DMS53 treated with DMSO at 0.1 percent for 48 hours (cell line): Measurements from ENCODE around the gene DRAM1.
"Not testable (repeated sequence)": the region's sequence is repeated elsewhere in the genome, so short reads cannot be mapped to it uniquely, and the experiment has no call there.

Experiments used
- DNase-seq: peaks from one replicate; lab custom pipeline; 2025; ENCODE audit not compliant: unreplicated experiment; lab: John Stamatoyannopoulos, UW

Gene DRAM1

DNA sequence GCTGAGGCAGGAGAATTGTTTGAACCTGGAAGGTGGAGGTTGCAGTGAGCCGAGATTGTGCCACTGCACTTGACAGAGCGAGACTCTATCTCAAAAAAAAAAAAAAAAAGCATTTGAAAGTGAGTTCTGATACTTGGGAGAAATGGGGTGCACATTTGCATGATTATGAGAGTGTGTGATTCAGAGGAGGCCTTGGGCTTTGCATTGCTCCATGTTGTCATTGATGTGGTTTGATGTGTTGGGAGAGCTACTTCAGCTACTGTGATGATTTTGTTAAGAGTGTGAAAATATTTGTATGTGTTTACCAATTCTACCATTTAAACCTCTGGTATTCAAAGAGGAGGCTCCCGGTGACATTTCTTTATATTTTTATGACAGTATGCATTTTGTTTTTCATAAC, 24.4 kb downstream of the DRAM1 start:
- DNase-seq, result no peak

DNA sequence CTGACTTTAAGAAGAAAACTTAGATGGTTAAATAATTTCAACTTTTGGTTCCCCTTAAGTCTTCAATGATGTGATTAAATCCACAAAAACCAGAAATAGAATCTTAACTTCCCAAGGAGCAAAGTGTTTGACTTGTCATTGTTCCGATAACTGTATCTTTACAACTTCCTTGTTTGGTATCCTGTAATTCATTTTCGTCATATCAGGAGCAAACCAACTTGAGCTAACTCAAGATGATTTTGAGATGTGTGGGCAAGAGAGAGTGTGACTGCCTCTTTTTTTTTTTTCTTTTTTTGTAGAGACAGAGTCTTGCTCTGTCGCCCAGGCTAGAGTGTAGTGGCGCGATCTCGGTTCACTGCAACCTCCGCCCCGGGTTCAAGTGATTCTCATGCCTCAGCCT, 25.3 kb downstream of the DRAM1 start:
- DNase-seq, result no peak

GRCh38 chr12:101906226-101906625, 28.8 kb downstream of the DRAM1 start:
- DNase-seq, result no peak

DNA sequence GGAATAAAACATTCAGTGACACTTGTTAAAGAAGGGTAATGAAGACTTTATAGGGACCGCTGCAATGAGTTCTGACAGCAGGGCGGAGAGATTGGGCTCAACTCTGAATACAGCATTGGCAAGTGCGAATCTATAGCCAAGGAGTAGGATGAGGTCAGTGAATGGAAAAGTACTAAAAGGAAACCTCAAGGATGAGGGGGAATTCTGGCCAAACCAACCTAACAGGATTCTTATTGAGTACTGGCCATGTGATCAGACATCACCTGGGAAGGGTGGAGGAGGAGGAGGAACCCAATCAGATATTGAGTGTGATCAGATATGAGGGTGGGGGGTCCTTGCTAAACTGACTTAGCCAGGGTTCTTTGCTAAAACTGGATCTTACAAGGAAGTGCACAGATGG, 31.0 kb downstream of the DRAM1 start:
- DNase-seq, result peak; percentile 38

DNA sequence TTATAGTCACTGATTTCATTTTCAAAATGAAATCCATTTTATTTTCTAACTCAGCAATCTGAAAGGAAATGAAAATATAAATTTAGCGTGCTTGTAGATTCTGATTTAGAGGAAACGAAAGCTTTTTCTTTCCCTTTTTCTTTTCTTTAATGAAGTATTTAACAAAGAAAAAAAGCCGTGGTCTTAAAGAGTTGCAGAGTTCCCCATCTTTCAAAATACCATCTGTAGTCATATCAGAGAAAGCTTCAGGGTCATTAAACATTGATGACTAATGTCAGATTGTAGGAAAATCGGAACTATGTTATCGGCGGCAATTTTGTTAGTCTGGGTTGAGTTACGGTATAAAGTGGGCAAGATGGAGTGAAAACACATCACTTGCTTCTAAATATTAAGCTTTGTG, 32.3 kb downstream of the DRAM1 start:
- DNase-seq, result no peak

DNA sequence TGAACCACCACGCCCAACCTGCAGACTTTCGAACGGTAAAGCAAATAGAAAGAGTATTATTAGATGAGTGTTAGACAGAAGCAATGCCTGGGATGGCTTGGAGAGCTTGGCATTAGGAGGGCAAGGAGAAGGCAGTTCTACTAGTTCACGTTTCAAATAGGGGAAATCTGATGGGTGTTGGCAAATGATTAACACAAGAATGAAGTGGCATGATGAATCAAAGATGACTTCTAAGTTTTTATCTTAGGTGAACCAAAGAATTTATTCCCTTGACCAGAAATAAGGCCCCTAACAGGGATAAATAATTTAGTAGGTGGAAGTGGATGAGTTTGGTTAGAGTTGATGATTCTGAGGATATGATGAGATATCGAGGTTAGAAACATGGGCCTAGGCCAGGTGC, 38.5 kb downstream of the DRAM1 start:
- no peak for DNase-seq

GRCh38 chr12:101918805-101919204, 41.4 kb downstream of the DRAM1 start:
- not testable (repeated sequence) for DNase-seq

DNA sequence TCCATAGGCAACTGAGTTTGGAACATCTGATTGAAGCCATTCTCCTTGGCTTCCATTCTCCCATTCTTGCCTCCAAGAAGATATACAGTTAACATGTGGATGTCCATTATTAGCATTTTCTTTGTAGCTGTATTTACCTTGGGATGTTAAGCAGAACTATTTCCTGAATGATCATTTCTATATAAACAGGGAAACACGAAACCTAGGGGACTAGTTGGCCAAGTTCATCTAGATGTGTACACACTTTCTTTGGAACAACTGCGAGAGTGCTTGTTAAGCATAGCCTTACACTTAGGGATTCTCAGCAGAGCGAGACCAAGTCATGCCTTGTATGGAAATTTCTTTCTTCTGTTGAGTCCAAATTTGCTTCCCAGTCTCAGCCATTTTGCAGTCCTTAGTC, 42.1 kb downstream of the DRAM1 start:
- peak; percentile 48 for DNase-seq

GRCh38 chr12:101920906-101921305, 43.5 kb downstream of the DRAM1 start:
- no peak for DNase-seq

DNA sequence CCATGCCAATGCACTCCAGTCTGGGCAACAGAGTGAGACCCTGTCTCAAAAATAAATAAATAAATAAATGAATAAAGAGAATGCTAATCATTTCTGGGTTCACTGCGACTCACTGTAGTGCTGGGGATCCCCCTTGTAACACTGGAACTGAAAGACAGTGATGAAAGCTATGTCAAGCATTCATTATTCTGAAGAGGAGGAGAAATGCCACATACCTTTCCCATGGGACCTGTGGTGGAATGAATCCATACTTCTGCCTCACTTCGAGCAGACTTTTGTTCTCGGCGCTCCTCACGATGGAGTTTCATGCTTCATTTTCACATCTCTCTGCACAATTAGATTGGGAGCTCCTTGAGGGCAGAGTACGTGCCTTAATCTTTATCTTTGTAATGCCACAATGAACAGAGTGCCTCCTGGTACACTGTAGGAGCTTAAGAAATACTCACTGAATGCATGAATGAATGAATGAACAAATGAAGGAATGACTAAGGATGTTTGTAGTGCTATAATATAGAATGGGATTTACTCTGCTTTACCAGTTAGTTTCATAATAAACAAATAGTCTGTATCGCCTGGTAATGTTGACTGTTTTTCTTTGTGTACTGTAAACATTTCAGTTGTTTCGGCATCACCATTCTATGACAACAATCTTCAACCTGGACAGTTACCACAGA, 45.8 kb downstream of the DRAM1 start:
- no peak for DNase-seq

GRCh38 chr12:101924618-101925017, 47.2 kb downstream of the DRAM1 start:
- DNase-seq, result no peak

DNA sequence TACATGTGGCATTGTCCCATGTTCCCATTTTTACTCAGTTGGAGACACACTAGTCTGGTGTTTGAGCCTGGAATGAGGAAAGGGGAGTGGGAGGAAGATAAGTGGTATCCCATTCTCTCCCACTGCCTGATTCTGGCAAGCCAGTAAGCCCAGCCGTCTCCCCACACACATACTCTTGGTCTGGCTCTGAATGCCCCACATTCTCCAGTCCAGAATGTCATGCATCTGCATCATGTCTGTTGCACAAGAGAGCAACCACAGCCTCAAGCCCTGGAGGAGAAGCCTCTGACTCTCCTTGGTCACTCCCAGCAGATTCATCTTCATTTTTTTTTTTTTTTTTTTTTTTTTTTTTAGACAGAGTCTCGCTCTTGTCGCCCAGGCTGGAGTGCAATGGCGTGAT, 48.0 kb downstream of the DRAM1 start:
- no peak for DNase-seq

GRCh38 chr12:101925935-101926334, 48.6 kb downstream of the DRAM1 start:
- no peak for DNase-seq

- DNase-seq, result no peak
These were observed 49.7 kb downstream of the DRAM1 start for GRCh38 chr12:101927036-101927435.

DNA sequence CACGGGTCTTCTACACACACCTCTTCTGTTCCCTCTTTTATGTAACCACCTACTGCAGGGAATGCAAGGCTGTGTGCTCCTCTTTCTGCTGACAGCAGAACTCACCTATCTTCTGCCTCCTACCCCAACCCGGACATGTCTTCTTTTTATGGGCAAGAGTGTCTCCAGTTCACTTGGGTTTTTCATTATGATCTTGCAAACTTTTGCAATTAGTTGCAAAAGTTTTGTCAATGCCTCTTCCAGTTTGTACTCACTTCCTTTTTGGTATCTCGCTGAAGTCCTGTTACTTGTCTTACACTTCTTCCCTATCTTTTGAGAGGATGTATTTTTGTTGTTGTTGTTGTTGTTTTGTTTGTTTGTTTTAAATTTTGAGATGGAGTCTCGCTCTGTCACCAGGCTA, 50.6 kb downstream of the DRAM1 start:
- DNase-seq, result no peak

GRCh38 chr12:101928556-101928955, 51.2 kb downstream of the DRAM1 start:
- no peak for DNase-seq

- no peak for DNase-seq
These were observed 52.1 kb downstream of the DRAM1 start for GRCh38 chr12:101929365-101930041.

- DNase-seq, result no peak
These were observed 54.3 kb downstream of the DRAM1 start for GRCh38 chr12:101931498-101932326.

DNA sequence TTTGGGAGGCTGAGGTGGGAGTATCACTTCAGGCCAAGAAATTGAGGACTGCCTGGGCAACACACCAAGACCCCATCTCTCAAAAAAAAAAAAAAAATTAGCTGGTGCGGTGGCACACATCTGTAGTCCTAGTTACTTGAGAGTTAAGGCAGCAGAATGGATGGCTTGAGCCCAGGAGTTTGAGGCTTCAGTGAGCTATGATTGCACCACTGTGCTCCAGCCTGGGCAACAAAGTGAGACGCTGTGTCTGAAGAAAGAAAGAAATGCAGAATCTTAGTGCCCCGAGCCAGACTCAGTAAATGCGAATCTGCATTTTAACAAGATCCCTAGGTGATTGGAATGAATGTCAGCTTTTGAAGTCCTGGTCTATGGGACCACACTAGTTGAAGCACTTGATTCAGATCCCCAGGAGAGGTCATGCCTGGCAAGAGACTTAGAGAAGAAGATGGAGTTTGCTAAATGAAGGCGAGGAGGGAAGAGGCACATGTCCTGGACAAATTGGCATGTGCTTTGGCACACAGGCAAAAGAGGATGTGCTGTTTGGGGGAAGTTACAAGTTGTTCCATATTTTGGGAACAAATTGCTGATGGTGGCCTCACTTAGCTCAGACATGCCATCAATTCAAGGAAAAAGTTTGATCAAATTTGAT, 56.6 kb downstream of the DRAM1 start:
- DNase-seq, result no peak

GRCh38 chr12:101935890-101936746, 58.7 kb downstream of the DRAM1 start:
- no peak for DNase-seq

GRCh38 chr12:101939306-101939705, 61.9 kb downstream of the DRAM1 start:
- DNase-seq, result no peak
